GM21737 (cell line): ENCODE data around the gene MAD1L1.
"Not testable (repeated sequence)": the region's sequence is repeated elsewhere in the genome, so short reads cannot be mapped to it uniquely, and the experiment has no call there.

Experiments used
- ATAC-seq: cut with Tn5 transposase; IDR thresholded peaks from one replicate; pipeline ENCODE4 v1.9.1; 2021; ENCODE audit warnings: mild to moderate bottlenecking, moderate library complexity; ENCODE audit not compliant: unreplicated experiment

The MAD1L1 gene

GRCh38 chr7:1831933-1832535, 400.7 kb downstream of the MAD1L1 start:
- not testable (repeated sequence) for ATAC-seq

- ATAC-seq = not testable (repeated sequence)
These were observed 401.3 kb downstream of the MAD1L1 start for GRCh38 chr7:1831471-1831870.

- ATAC-seq = not testable (repeated sequence)
These were observed 403.1 kb downstream of the MAD1L1 start for GRCh38 chr7:1829668-1830067.

- ATAC-seq = no peak
These were observed 403.6 kb downstream of the MAD1L1 start for GRCh38 chr7:1829111-1829510.

- ATAC-seq = not testable (repeated sequence)
These were observed 404.6 kb downstream of the MAD1L1 start for GRCh38 chr7:1828170-1828569.

GRCh38 chr7:1827521-1827981, 405.2 kb downstream of the MAD1L1 start:
- ATAC-seq = not testable (repeated sequence)

- not testable (repeated sequence) for ATAC-seq
These were observed 405.8 kb downstream of the MAD1L1 start for GRCh38 chr7:1826931-1827330.

GRCh38 chr7:1825897-1826741, 406.6 kb downstream of the MAD1L1 start:
- no peak for ATAC-seq

- ATAC-seq = not testable (repeated sequence)
These were observed 407.2 kb downstream of the MAD1L1 start for GRCh38 chr7:1825647-1825896.

GRCh38 chr7:1824882-1825646, 407.7 kb downstream of the MAD1L1 start:
- not testable (repeated sequence) for ATAC-seq

- not testable (repeated sequence) for ATAC-seq
These were observed 408.4 kb downstream of the MAD1L1 start for GRCh38 chr7:1824151-1824881.

GRCh38 chr7:1823376-1824150, 409.2 kb downstream of the MAD1L1 start:
- no peak for ATAC-seq

- no peak for ATAC-seq
These were observed 413.4 kb downstream of the MAD1L1 start for GRCh38 chr7:1819259-1819841.

- ATAC-seq = no peak
These were observed 414.0 kb downstream of the MAD1L1 start for GRCh38 chr7:1818575-1819258.

- no peak for ATAC-seq
These were observed 415.6 kb downstream of the MAD1L1 start for GRCh38 chr7:1817061-1817712.

GRCh38 chr7:1816451-1816850, 416.3 kb downstream of the MAD1L1 start:
- not testable (repeated sequence) for ATAC-seq

GRCh38 chr7:1815551-1816281, 417.0 kb downstream of the MAD1L1 start:
- not testable (repeated sequence) for ATAC-seq

GRCh38 chr7:1815051-1815481, 417.7 kb downstream of the MAD1L1 start:
- ATAC-seq = no peak
